Kidney (tissue), 14 donors: ENCODE data around the gene NME7. TPM values are rescaled to one million over a fixed set of nuclear protein-coding genes. Genes with fewer than 3 reads are reported as not detected.

Experiments used
- DNase-seq, 5 donors: peaks; one replicate each; pipeline ENCODE4 v3.0.0-alpha.2; 2013 to 2020
- FAIRE-seq: peaks from 2 replicates; lab custom pipeline; 2012; peaks lifted over from hg19 to GRCh38; lab: Jason Lieb, UNC
- H3K27ac ChIP-seq, 2 donors: one replicate each; pipeline ENCODE4 v1.7.0; 2013; ENCODE audit warnings: low read depth in 2 of 2, low read length in 2 of 2, inconsistent platforms in 1 of 2
- H3K27me3 ChIP-seq: one replicate; pipeline ENCODE4 v1.7.1; 2013; ENCODE audit warnings: low read length, inconsistent platforms; ENCODE audit not compliant: control insufficient read depth, insufficient read depth
- H3K36me3 ChIP-seq, 3 donors: one replicate each; pipeline versions ENCODE4 v1.7.0 to v1.7.1; 2013; ENCODE audit warnings: low read length in 3 of 3, control low read depth in 1 of 3, inconsistent platforms in 1 of 3; ENCODE audit not compliant: insufficient read depth in 3 of 3, control insufficient read depth in 2 of 3
- H3K4me1 ChIP-seq, 3 donors: one replicate each; pipeline versions ENCODE4 v1.7.0 to v1.7.1; 2013; ENCODE audit warnings: low read length in 3 of 3, inconsistent platforms in 1 of 3, low read depth in 1 of 3; ENCODE audit not compliant: control insufficient read depth in 2 of 3, insufficient read depth in 2 of 3
- H3K4me3 ChIP-seq, 3 donors: one replicate each; pipeline versions ENCODE4 v1.7.0 to v1.8.1; 2013; ENCODE audit warnings: low read length in 3 of 3, control low read depth in 1 of 3, inconsistent platforms in 1 of 3
- H3K9ac ChIP-seq, 3 donors: one replicate each; pipeline versions ENCODE4 v1.7.0 to v1.7.1; 2013; ENCODE audit warnings: low read length in 3 of 3, control low read depth in 1 of 3, inconsistent platforms in 1 of 3
- H3K9me3 ChIP-seq, 3 donors: one replicate each; pipeline versions ENCODE4 v1.7.0 to v1.7.1; 2013; ENCODE audit warnings: low read length in 3 of 3, control low read depth in 1 of 3, inconsistent platforms in 1 of 3; ENCODE audit not compliant: control insufficient read depth in 2 of 3, insufficient read depth in 1 of 3
- intact Hi-C: fragments of 100-400 bp; cut with DNase I; formaldehyde crosslinking; loops from one replicate; pipeline ENCODE4 v1.11.1; 2022
- polyA plus RNA-seq: library from polyadenylated mRNA; stranded (reverse); fragments of 350-450 nt; fragmentation: Illumina TruSeq; extraction: RNeasy Lipid Tissue Mini Kit (QIAGEN cat#74804); gene quantifications from one replicate; pipeline ENCODE4 v1.2.3, GENCODE V29; 2014; ENCODE audit warnings: low read depth, low replicate concordance; ENCODE audit not compliant: insufficient read depth
- total RNA-seq: library from RNA; stranded (reverse); fragmentation: NEBNext Ultra II Directional; extraction: Animal tissue kit (Norgen Biotek cat#: 25700); gene quantifications from one replicate; pipeline ENCODE4 v1.2.1, GENCODE V29; 2021
- TF ChIP-seq, protein P1 (sequence below): IDR thresholded peaks from 3 replicates; pipeline ENCODE4 v1.5.1; 2012; ENCODE audit warnings: mild to moderate bottlenecking, moderate library complexity, borderline replicate concordance; ENCODE audit not compliant: insufficient read depth; ENCODE audit errors: extremely low read depth
- donor health status: control.
- donor health status: control.
- donor health status: control.
- donor health status: control.
- donor health status: control.
- donor health status: DM: yes; HTN: yes; CAD: no.
- donor health status: Normal renal cell carcinoma (clear cell type).

The NME7 gene
- total and polyA plus RNA-seq, 2 donors from 2014 or later = 13.7 to 31.9 TPM

DNA sequence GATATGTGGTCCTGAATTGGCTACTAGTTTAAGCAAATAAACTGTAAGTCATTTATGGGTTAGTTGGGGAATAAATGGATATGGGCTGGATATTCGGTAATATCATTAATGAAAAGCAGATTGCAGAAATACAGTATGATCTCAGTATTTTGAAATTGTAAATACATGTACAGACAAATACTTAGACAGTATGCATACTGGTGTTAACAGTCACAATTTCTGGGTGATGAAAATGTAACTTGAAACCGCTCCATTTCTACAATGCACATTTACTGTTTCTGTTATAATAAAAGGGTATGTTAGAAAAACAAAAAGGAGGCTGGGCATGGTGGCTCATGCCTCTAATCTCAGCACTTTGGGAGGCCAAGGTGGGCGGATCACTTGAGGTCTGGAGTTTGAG, 28.4 kb upstream of the NME7 start:
- intact Hi-C loops = no loop called here
- no peak overlapping the region for H3K27ac ChIP-seq
- H3K4me1 ChIP-seq = no peaks in the 10 kb centered on the region
- H3K27me3 ChIP-seq = no peaks in the 10 kb centered on the region
- TF ChIP-seq, protein P1, sequence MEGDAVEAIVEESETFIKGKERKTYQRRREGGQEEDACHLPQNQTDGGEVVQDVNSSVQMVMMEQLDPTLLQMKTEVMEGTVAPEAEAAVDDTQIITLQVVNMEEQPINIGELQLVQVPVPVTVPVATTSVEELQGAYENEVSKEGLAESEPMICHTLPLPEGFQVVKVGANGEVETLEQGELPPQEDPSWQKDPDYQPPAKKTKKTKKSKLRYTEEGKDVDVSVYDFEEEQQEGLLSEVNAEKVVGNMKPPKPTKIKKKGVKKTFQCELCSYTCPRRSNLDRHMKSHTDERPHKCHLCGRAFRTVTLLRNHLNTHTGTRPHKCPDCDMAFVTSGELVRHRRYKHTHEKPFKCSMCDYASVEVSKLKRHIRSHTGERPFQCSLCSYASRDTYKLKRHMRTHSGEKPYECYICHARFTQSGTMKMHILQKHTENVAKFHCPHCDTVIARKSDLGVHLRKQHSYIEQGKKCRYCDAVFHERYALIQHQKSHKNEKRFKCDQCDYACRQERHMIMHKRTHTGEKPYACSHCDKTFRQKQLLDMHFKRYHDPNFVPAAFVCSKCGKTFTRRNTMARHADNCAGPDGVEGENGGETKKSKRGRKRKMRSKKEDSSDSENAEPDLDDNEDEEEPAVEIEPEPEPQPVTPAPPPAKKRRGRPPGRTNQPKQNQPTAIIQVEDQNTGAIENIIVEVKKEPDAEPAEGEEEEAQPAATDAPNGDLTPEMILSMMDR = no peak
- H3K36me3 ChIP-seq = peaks cover 0 to 14% (median 0%) of the 10 kb centered on the region in 3 donors
- H3K4me3 ChIP-seq = no peak overlapping the region
- H3K9me3 ChIP-seq = no peaks in the 10 kb centered on the region
- FAIRE-seq = no peak
- DNase-seq = no peak
- no peak overlapping the region for H3K9ac ChIP-seq

DNA sequence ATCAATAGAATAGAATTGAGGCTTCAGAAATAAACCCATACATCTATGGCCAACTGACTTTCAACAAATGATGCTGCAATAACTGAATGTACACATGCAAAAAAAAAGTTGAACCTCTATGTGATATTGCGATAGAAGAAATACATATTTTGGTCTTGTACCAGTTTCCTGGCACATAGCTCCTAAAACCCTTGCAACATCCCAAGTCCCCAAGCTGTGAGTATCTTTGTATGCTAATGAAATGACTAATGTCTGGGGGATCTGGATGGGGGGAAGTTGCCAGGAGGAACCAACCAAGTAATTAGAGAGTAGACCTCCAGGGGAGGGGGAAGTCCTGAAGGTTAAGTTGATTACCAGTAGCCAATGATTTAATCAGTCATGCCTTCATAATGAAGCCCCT, 24.8 kb upstream of the NME7 start:
- intact Hi-C loops = no loop called here
- Histone ChIP-seq H3K36me3 (peaks cover 0 to 15% (median 1%) of the 10 kb centered on the region in 3 donors), H3K27ac (no peak overlapping the region), H3K27me3 (no peaks in the 10 kb centered on the region), H3K4me3 (no peak overlapping the region), H3K9me3 (no peaks in the 10 kb centered on the region), H3K9ac (no peak overlapping the region), H3K4me1 (no peaks in the 10 kb centered on the region)
- TF ChIP-seq, protein P1 = no peak
- no peak for DNase-seq
- no peak for FAIRE-seq

DNA sequence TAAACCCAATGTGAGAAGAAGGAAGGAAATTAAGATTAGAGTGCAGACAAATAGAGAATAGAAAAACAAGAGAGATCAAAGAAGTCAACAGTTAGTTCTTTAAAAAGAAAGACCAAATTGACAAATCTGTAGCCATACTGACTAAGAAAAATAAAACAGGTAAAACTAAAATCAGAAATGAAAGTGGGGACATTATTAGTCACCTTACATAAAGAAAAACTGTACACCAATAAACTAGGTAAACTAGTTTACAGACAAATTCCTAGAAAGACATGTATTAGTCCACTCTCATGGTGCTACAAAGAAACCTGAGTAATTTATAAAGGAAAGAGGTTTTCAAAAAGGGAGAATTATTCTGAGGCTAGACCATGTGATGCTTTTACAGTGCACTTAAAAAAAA, 22.7 kb upstream of the NME7 start:
- Histone ChIP-seq H3K36me3 (peaks cover 0 to 15% (median 5%) of the 10 kb centered on the region in 3 donors), H3K27ac (no peak overlapping the region), H3K9ac (no peak overlapping the region), H3K27me3 (no peaks in the 10 kb centered on the region), H3K4me3 (no peak overlapping the region), H3K9me3 (no peaks in the 10 kb centered on the region), H3K4me1 (no peaks in the 10 kb centered on the region)
- TF ChIP-seq, protein P1 = no peak
- DNase-seq = no peak
- no peak for FAIRE-seq
- intact Hi-C loops = no loop called here

DNA sequence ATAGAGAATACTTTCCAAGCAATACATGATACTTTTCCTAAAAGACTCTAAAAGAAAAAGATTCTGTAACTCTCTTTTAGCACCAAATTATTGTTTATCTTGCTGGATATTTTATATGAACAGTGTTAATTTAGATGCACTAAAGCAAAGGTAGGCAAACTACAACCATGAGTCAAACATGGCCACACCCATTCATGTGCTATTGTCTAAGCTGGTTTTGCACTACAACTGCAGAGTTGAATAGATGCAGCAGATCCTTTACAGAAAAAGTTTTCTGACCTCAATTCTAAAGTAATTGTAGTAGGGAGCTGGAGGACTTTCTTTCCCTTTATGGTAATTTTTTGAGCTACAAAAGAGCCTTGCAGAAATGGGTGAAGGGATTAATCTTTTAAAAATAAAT, 19.8 kb upstream of the NME7 start:
- intact Hi-C loops = no loop called here
- Histone ChIP-seq H3K27me3 (no peaks in the 10 kb centered on the region), H3K4me3 (no peak overlapping the region), H3K4me1 (no peaks in the 10 kb centered on the region), H3K27ac (no peak overlapping the region), H3K36me3 (peaks cover 0 to 28% (median 14%) of the 10 kb centered on the region in 3 donors), H3K9me3 (no peaks in the 10 kb centered on the region), H3K9ac (no peak overlapping the region)
- DNase-seq (no peak), FAIRE-seq (no peak)
- TF ChIP-seq, protein P1 = no peak
